Pons (tissue), 1 donor: Measurements from ENCODE around the gene CHTF18.
"Not testable (repeated sequence)": the region's sequence is repeated elsewhere in the genome, so short reads cannot be mapped to it uniquely, and the experiment has no call there.

Experiments
- DNase-seq: peaks from one replicate; pipeline ENCODE4 v3.0.0-alpha.2; 2016; ENCODE audit warnings: low spot score

The CHTF18 gene

DNA sequence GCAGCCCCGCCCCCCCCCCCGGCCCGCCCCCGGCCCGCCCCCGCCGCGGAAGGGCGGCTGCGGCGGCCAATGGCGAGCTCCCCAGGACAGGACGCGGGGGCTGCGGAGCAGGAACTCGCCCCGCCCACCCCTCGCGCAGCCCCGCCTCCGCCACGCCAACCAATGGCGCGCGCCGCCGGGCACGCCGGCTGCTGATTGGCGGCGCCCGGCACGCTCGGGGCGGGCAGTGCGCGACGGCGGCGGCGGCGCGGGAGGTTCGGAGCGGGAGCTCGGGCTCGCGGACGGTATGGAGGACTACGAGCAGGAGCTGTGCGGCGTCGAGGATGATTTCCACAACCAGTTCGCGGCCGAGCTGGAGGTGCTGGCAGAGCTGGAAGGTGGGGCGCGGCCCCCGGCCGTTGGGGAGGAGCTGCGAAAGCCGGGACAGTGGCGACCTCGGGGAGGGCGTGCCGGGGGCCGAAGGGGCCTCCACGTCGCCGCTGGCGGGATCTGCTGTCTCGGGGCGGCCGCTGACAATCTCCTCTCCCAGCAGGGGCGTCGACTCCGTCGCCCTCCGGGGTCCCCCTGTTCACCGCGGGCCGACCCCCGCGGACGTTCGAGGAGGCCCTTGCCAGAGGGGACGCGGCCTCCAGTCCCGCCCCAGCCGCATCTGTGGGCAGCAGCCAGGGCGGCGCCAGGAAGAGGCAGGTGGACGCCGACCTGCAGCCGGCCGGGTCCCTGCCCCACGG, at the start of gene CHTF18:
Gene CHTF18, plus strand, starts transcription at position 222 of the 728 bp plus-strand sequence. Its CDS starts 65 bp downstream, at position 287.
- peak; percentile 85 for DNase-seq

DNA sequence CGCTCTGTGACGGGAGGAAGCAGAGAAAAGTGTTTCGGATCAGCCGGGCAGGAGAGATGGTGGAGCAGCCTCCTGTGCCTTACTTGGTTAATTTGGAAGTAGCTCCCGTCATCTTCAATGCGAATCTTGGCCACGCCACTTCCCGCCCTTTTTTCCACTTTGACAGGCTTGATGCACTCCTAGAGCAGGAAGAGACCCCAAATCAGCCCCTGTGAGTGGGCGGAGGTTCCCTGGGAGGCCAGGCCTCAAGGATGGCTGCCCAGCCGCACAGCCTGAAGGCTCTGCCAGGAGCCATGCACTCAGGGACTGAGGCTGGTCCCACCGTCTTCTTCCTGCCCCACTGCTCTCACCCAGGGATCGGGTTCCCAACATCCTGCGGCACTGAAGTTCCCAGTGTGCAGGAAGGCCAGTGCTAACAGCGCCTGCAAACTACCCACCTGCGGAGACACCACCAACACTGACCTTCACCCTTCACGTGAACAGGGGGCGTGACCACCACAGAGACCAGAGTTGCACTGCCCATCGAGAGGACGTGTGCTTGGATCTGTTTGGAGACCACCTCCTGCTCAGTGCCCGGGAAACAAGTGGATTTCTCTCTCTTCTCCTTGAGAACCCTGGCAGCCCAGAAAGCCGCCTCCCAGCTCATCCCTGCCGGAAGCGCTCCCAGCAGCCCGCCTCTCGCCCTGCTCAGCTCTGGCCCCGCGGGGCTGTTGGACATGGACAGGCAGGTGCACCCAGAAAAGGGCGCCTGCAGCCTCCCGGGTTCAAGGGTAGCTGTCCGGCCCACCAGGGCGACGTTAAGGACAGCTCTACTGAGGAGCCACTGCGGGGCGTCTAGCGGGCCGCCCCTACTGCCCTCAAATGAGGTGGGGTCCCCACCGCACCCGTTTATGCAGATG, 48.6 kb upstream of the CHTF18 start:
- DNase-seq, result no peak

DNA sequence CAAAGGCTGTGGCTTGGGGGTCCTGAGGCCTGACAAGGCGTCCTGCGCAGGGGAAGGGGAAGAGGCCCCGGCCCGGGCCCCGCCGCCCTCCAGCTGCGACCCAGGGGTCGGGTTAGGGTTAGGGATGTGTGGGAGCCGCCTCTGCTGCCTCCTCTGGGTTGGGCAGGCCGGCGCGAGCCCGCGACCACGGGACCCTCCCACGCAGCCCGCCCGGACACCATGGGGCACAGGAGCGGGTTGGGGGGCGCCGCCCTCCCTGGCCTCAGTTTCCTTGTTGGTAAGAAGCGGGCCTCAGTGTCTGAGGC, 48.0 kb upstream of the CHTF18 start:
- no peak for DNase-seq

DNA sequence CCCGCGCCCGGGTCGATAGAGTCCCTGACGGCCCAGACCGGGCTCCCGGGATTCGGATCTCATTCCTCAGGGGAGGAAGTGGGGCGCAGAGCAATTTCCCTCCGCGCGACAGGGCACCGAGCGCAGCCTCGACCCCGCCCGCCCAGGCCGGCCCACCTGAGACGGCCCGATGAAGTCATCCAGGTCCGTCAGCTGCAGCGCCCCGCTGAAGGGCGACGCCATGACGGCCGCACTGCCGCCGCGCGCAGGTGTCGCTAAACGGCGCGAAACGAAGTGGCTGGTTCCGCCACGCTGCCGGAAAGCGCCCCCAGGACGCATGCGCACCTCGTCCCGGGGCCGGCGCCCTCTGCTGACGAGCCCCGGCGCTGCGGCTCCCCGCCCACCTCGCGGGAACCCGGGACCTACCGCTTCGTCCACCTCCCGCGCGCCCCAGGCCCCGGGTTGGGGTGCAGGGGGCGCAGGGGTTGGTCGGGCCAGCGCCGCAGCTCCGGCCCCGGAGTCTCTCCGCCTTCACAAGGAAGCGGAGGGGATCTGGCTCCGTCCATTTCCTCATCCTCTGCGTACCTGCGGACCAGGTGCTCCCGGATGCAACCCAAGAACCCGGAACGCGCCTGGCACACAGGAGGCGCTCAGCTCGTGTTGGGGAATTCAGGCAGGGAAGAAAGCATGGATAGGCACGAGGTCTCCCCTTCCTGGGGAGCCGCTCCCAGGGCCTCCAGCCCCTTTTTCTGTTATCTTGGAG, 47.5 kb upstream of the CHTF18 start, which contains the start of gene CIAO3:
Gene CIAO3, minus strand, starts transcription at position 234 of the 742 bp plus-strand sequence. Its CDS starts 12 bp downstream, at position 222.
- DNase-seq, result peak; percentile 58

DNA sequence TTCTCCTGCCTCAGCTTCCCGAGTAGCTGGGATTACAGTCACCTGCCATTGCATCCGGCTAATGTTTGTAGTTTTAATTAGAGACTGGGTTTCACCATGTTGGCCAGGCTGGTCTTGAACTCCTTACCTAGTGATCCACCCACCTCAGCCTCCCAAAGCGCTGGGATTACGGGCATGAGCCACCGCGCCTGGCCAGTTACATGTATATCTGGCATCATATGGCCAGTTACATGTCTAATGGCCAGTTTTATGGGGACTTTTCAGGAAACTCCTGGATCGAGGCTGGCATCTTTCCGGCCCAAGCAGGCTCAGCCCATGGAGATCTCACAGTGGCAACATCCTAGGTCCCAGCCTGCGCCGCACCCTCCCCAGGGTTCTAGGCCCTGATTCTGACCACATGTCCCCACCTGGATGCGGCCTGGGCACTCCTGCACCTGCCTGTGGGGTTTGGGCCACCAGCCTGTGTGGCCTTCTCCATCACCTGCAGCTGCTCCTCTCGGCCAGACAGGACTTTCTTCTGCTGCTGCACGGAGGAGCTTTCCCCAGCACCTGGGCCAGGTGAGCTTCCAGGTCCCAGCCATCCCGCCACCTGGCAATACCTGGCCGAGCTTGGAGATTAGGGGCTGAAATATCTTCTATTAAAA, 46.3 kb upstream of the CHTF18 start:
- DNase-seq, result no peak

DNA sequence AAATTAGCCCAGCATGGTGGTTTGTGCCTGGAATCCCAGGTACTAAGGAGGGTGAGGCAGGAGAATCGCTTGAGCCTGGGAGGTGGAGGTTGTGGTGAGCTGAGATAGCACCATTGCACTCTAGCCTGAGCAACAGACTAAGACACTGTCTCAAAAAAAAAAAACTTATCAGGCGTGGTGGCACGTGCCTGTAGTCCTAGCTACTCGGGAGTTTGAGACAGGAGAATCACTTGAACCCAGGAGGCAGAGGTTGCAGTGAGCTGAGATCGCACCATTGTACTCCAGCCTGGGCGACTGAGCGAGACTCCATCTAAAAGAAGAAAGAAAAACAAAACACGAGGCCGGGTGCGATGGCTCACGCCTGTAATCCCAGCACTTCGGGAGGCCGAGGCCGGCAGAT, 45.5 kb upstream of the CHTF18 start:
- DNase-seq, result not testable (repeated sequence)

DNA sequence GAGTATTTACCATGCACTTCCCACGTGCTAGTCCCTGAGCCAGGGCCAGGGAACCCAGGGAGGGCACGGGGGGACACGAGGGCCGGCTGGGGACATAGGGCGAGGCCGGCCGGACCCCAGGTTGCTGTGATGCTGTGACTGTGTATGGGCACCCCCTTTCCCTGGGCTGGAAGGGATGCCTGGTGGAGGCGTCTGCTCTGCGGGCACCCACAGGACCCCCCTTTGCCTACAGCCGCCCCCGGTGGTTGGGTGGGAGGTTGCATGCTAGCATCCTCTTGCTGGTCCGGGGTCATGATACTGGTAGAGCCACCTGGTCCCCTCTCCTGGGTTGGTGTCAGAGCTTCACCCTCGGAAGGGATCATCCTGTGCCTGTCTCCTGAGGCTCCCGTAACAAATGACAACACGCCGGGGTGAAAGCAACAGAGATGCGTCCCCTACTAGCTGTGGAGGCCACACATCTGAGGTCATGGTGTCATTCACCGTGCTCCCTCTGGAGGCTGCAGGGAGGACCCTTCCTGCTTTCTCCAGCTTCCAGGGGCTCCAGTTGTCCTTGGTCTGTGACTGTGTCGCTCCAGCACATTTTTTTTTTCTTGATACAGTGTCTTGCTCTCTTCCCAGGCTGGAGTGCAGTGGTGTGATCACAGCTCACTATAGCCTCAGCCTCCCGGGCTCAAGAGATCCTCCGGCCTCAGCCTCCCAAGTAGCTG, 44.5 kb upstream of the CHTF18 start:
- DNase-seq, result no peak

DNA sequence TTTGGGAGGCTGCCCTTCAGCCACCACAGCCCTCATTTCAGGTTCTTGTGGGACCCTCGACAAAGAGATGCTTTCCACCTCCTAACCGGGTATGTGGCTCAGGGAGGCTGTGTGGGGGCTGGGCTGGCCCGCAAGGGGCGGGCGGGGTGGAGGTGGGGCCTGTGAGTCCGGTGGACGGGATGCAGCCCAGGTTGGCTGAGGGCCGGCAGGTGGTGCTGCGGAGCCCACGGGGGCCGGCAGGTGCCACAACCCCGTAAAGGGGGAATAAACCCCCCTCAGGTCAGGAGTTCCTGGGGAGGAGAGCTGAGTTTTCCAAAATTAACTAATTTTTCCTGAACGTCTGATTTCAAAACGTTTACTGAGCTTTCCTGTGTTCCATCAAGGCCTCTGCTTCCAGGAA, 42.7 kb upstream of the CHTF18 start:
- DNase-seq, result no peak

DNA sequence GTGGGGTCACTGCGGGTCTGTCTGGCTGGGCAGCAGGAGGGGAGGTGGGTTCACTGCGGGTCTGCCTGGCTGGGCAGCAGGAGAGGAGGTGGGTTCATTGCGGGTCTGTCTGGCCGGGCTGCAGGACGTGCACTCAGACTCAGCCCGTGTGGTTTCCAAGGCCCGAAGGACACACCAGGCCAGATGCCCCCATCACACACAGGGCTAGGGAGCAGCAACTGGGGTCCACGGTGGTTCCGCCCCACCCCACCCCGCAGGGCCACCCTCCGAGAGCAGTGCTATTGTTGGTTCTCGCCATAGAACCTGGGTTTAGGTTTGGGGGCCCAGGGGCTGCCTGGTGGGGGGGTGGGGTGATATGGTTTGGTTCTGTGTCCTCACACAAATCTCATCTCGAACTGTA, 41.8 kb upstream of the CHTF18 start:
- no peak for DNase-seq

DNA sequence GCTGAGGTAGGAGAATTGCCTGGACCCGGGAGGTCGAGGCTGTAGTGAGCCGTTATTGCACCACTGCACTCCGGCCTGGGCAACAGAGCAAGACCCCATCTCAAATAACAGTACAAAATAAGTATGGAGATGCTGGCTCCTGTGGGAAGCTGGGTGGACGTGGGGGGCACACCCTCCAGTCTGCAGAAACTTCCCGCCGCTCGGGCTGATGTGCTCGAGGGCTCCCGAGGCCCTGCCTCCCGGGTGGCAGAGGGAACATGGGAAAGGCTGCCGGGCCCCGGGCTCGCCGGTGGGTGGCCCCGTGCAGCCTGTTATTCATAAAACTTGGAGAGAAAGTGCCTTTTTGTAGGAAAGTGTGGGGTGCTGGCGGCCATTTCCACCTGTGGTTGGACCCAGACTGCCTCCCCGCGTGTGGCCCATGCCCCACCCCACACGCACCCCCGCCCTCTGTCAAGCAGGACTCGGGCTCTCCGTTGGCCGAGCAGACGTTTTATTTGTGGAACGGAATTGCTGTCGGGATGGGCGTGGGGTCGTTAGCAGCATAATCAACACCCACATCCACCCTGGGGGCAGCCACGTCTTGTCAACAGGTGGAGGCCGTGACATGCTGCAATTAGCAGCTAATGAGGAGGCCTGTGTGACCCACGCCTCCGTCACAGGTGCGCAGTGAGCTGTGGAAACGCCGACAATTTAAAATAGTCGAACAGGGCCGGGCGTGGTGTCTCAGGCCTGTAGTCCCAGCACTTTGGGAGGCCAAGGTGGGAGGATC, 40.3 kb upstream of the CHTF18 start:
- no peak for DNase-seq

DNA sequence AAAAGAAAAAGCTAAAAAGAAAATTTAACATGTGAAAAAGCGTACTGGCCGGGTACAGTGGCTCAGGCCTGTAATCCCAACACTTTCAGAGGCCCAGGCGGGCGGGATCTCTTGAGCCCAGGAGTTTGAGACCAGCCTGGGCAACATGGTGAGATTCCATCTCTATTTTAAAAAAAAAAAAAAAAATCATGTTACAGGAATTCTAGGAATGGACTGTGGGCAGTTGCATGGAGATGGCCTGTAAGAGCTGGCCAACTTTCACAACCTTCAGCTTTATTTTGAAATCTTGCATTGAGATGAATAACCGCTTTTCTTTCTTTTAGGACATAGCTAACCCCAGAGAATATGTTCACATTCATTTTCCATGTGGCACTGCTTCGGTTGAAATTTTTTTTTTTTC, 39.4 kb upstream of the CHTF18 start:
- no peak for DNase-seq

DNA sequence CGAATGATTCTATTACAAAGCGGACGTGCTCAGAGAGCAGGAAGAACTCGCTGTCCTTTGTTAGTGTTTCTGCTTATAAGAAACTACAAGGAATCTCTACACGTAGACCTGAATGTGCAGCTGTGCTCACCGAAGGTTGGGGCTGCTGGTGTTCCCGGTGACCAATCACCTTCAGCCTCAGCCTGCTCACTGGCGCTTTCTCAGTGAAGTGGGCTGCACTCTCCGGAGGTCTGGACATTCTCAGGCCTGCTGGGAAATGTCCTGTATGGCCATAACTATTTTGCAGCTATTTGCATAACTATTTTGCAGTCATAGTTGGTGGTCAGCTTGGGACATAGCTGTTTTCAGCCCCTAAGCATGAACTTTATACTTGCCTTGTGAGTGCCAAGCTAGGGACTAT, 37.9 kb upstream of the CHTF18 start:
- DNase-seq, result no peak

DNA sequence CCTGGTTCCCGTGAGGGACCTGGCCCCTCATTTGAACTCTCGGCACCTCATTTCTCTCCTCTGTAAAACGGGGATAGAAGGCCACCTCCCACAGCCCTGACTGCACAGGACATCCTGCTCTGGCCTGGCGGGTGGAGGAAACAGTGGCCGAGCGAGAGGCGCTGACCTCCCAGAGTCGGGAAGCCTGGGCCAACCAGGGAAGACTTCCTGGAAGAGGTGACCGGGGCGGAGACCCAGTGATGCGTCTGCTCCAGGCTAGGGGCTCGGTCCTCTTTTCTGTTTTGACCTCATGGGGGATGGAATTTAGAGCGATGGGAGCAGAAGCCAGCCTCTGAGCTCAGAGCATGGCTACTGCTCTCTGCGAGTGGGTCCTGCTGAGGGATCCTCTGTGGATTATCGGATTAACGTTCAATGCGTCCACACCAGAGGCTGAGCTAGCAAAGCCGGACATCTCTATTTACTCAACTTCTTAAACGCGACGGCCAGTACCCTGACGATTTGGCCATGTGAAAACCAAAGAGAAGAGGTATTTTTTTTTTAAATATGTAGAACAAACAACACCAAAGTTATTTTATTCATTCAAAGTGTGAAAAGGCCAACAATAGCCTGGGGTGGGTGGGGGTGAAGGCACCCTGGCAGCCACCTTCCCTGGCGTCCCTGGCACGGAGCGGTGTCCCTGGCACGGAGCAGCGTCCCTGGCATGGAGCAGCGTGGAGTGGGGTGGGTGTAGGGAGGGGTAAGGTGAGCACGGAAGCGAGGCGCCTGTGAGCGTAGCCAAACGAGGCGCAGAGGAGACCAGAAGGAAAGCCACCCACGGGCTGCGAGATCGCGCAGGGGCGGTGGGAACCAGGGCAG, 37.0 kb upstream of the CHTF18 start:
- DNase-seq, result no peak

DNA sequence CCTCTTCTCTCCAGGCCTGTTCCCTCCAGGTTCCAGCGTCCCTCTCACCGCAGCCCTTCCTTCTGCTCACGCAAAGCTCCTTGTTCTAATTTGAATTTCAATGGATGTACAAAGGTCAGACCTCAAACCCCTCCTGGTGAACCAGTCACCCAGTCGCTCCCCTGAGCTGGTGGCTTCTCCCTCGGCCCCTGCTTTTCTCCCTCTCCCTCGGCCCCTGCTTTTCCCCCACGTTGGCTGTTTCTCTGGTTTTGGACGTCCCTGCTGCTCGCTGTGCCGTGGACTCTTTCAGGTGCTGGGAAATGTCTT, 36.5 kb upstream of the CHTF18 start:
- DNase-seq, result no peak

DNA sequence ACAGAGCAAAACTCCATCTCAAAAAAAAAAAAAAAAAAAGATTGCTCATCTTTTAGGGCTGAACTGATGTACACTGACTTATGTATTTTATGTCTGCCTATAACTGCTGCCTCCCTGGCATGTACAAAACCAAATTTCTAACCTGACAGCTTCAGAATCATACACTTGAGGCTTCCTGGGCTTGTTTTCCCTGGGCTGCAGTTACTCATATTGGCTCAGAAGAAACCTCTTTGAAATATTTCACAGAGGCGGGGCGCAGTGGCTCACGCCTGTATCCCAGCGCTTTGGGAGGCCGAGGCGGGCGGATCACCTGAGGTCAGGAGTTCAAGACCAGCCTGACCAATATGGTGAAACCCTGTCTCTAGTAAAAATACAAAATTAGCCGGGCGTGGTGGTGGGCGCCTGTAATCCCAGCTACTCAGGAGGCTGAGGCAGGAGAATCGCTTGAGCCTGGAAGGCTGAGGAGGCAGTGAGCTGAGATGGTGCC, 34.3 kb upstream of the CHTF18 start:
- DNase-seq, result not testable (repeated sequence)

DNA sequence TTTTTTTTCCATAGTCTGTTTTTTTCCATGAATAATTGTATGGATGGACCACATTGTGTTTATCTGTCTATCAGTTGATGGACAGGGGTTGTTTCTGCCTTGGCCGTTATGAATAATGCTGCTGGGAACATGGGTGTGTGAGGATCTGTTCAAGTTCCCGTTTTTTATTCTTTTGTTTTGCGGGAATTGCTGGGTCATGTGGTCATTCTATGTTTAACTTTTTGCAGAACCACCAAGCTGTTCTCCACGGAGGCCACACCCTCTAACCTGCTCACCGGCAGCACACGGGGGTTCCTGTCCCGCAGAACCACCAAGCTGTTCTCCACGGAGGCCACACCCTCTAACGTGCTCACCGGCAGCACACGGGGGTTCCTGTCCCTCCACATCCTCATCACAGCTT, 33.8 kb upstream of the CHTF18 start:
- DNase-seq, result peak; percentile 33

DNA sequence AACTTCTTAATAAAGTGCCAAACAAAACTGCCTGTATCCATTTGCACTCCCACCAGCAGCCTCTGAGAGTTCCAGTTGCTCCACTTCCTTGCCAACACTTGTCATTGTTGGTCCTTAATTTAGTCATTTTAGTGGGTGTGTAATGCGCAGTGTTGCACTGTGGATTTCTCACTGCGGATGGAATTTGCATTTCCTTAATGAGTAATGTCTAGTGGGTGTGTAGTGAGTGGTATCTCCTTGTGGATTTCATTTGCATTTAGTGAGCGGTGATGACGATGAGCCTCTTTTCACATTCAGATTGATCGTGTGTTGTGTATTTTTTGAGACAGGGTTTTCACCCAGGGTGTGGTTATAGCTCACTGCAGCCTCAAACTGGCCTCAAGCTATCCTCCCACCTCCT, 32.0 kb upstream of the CHTF18 start:
- DNase-seq, result no peak

DNA sequence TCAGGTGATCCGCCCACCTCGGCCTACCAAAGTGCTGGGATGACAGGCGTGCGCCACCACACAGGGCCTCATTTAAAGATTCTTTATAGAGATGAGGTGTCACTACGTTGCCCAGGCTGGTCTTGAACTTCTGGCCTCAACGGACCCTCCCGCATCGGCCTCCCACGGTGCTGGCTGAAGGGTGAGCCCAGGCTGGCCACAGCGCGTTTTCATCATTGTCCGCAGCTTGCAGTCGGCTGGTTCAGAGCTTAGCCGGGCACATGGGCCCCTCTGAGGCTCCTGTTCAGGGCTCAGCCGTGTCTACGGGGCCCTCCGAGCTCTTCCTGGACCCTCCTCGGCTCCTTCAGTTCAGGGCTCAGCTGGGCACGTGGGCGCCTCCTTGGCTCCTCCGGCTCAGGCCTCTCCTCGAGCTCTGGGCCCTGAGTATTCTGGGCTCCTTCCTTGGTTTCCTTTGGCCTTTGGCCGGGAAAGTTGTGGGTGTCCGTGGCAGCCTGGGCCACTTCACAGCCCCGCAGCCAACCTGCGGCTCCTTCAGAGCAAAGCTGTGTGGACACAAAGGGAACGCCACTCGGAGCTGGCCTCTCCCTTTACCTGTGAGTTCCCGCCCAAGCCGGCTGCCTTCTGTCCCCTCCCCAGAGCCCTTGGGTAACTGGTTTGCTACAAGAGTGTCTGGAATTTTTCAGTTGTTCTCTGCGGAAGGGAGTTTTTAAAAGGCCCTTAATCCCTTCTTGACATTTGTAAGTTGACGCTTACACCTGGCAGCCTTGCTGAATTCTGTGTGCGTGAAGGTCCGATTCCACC, 29.1 kb upstream of the CHTF18 start:
- DNase-seq, result no peak

DNA sequence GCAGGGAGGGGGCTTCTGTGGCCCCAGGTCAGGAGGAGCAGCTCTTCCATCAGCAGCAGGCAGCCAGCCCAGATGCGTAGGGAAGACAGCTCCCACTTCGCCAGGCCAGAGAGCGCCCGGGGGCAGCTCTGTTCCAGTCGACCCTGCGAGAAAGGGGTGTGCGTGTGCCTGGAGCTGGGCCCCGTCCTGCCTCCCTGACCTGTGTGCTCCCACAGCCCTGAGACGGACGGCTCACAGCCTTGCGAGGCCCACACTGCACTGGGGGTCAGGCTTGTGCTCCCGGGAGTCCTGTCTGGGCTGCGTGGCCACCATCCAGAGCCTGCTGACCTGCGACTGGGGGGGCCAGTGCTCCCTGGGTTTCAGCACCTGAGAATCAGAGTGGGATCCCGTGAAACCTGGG, 28.4 kb upstream of the CHTF18 start:
- DNase-seq, result no peak
